HG03175 (cell line): Measurements from ENCODE around the gene NCS1.
"Not testable (repeated sequence)": the region's sequence is repeated elsewhere in the genome, so short reads cannot be mapped to it uniquely, and the experiment has no call there.

Source experiments
- ATAC-seq: cut with Tn5 transposase; IDR thresholded peaks from one replicate; pipeline ENCODE4 v1.9.1; 2021; ENCODE audit warnings: mild to moderate bottlenecking, moderate library complexity; ENCODE audit not compliant: unreplicated experiment

The NCS1 gene

DNA sequence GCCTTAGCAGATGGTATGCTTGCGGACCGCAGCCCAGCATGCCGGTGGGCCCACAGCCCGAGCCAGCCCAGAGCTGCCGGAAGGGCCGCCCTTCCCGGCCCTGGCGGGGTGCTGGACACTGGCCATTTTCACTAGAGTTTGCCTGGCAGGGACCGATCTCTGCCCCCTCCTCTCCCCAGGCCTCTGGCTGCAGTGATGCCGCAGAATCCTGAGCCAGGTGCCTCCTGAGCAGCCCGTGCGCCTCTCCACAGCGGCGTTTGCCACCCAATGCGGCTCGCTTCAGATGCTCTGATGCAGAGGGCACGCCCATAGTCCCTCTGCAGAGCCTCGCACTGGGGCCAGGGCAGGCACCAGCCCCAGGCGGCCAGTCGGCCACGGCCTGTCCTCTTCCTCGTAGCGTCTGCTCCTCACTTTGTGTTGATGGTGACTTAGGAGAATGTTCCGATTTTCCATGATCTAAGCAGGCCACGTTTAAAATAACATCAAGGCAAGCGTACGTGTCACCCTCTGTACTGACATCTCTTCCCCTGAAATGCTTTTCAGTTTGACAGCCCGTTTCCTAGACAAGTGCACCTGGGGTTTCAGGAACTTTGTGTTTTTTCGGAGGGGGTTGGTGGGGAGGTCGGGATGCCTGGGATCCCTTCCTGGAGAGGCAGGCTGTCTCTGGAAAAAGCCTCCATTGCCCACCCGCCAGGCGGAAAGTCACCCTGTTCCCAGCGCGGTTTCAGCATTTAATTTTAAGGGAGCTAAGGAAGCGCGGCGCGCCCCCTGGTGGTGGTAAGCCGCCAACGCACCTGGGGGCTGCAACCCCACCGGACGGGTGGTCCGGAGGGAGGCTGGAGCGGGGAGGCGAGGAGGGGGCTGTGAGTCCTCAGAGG lies 63.6 kb downstream of the NCS1 start:
- ATAC-seq, result no peak

DNA sequence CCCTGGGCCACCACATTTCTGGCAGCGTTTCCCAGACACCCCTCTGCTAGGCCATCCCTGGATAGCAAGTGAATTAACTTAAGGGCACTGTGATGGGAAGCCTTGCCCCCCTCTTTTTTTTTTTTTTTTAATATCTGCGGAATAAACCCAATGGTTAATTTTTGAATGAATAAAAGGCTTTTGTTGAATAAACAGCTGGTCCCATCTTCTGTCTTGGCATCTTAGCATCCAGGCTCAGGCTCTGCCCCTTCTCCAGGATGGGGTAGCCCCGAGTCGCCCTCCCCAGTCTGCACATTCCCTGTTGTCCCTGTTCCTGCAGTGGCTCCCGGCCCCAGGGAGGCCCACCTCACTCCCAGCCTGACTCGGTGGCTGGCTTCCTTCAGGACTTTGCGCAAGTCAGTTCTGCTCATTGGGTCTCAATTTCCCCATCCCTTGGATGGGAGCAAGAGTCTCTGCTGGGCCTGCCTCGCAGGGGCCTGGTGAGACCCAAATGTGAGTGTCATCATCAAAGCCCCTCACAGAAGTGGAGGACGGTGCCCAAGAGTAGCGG lies 64.3 kb downstream of the NCS1 start:
- ATAC-seq, result no peak

DNA sequence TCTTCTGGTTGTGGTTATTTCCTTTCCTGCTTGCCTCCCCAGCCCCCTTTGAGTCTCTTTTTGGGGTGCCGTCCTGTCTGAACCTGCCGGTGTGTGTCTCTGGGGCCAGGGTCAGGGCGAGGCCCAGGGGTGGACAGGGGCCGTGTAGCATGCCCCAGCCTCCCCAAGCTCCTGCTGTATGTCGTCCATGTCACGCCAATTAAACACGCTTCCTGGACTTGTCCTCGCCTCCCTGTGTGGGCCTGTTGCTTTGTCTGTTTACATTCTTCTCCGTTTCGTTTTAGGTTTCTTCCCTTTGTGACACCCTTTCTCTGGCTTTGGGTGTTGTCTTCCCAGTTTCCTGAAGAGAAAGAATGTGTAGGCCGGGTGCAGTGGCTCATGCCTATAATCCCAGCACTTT lies 64.9 kb downstream of the NCS1 start:
- no peak for ATAC-seq

DNA sequence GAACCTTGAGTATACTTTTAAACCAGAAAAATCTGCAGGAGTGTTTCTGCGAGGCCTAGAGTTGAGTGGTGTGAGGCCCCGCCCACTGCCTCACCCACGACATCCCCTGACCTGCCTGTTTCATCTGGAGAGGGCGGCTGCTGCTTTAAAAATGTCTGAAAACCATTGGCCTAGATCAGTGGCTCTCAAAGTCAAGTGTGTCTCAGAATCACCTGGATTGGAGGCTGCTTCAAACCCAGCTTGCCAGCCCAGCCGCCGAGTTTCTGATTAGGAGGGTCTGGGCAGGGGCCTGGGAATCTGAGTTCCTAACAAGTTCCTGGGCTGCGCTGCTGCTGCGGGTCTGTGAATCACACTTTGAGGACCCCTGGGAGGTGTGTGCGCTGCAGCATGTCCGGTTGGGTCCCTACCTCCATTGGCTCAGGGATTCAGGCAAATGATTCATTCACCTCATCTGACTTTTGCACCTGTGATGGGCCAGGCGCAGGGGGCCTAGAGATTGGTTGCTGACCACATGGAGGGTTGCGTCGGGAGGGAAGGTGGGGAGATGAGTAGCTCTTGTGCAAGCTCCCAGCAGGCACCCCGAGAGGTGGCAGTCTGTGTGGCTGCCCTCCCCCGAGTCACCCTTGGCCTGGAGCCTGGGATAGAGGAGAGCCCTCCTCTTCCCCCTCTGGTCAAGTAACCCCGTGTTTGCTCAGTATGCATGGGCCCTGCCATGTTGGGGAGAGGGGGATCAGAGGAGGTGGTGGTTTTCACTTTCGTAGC lies 65.7 kb downstream of the NCS1 start:
- no peak for ATAC-seq

DNA sequence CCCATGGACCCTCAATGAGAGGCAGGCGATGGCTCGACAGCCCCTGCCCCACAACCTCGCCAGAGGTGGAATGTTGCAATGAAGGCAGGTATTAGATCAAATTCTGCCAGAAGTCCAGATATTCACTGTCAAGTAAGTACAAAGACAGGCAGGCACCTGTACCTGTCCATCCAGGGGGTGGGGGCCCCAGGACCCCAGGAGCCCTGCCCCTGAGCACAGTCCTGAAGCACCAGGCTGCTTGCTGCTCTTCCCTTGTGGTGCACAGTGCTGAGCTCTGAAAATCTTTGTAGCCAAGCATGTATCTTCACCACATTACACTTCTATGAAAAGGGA lies 67.1 kb downstream of the NCS1 start:
- no peak for ATAC-seq

DNA sequence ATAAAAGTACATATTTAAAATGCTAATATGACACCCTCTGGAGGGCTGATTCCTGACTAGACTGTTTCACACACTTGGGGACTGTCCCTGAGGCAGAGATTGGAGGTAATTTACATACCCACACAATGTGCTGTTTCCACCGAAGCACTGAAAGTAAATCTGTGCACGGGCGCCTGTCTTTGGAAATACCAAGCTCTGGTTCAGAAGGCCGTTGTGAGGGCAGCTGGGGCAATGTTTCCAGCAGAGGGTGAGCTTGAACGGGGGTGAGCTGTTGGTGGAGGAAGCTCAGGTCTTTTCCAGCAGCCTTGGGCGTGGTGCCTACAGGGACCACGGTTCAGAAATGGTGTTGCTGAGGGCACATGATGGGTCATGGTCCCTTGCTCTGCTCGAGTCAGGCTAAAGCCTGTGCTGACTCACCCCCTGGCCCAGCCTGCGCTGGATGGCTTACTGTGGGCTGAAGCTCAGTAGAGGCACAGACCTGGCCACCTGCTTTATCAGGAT lies 67.6 kb downstream of the NCS1 start:
- peak; percentile 44 for ATAC-seq

DNA sequence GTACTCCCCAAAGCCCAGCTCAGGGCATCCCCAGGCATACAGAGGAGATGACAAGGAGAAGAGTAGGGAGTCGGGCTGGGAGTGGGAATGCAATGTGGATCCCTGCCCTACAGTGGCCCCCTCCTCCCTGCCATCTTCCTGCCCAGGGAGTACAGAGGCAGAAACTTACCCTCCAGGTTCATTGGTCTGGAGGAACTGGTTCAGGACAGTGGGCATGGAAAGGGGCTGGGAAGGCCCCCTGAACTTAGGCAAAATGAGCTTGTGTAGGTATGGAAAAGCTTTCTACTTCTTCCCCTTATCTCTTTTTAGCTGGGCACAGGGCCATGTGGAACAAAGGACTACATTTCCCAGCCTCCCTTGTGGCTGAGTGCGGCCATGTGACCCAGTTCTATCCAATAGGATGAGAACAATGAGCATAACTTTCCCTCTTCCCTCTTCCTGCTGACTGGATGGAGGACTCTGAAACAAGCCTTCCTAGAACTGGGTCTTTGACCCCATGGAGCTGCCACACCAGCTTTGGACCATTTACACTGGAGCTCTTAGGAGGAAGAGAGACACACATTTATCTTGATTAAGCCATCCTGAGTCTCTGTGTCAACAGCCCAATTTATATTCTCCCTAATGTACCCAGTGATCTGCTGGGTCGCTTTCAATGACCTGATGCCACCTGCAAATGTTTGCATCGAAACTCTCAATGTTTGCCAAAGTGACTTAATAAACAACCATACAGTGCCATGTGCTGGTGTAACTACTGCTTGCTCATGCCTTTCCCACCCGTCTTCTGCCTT lies 68.4 kb downstream of the NCS1 start:
- ATAC-seq, result no peak

DNA sequence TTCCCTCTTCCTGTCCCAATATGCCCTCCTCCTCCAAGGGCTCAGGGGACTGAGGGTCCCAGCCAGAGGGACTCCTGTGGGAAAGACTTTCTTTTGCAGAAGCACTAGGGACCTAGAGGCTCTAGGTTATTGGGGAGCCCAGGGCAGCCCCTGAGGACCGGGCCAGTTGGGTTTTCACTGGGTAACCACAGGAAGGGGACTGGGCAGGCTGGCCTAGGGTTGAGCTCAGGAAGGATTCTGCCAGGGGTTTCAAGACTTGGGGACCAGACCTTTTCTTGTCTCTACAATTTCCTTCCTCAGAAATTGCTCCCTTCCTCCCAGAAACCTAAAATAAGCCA lies 69.0 kb downstream of the NCS1 start:
- ATAC-seq, result no peak

DNA sequence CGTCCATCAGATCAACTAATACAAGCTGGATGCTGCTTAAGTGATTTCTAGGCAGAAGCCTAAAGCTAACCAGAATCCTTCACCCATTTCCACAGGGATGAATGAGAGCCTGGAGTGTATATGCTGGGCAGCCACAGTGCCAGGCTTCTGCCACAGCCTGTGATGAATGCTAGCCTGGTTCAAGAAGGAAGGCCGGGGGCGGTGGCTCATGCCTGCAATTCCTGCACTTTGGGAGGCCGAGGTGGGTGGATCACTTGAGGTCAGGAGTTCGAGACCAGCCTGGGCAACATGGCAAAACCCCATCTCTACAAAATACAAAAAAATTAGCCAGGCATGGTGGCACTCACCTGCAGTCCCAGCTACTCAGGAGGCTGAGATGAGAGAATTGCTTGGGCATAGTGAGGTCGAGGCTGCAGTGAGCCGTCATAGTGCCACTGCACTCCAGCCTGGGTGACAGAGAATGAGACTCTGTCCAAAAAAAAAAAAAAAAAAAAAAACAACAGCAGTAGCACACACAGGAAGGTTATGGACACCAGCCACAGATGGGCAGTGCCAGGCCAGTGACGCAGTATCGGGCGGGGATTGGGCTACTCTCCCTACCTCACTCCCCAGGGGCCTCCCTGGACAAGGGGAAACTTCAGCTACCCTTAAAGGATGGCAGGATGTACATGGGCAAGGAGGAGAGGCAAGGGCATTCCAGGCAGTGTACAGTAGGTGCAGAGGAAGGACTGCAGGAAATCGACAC lies 70.2 kb downstream of the NCS1 start:
- ATAC-seq, result no peak

DNA sequence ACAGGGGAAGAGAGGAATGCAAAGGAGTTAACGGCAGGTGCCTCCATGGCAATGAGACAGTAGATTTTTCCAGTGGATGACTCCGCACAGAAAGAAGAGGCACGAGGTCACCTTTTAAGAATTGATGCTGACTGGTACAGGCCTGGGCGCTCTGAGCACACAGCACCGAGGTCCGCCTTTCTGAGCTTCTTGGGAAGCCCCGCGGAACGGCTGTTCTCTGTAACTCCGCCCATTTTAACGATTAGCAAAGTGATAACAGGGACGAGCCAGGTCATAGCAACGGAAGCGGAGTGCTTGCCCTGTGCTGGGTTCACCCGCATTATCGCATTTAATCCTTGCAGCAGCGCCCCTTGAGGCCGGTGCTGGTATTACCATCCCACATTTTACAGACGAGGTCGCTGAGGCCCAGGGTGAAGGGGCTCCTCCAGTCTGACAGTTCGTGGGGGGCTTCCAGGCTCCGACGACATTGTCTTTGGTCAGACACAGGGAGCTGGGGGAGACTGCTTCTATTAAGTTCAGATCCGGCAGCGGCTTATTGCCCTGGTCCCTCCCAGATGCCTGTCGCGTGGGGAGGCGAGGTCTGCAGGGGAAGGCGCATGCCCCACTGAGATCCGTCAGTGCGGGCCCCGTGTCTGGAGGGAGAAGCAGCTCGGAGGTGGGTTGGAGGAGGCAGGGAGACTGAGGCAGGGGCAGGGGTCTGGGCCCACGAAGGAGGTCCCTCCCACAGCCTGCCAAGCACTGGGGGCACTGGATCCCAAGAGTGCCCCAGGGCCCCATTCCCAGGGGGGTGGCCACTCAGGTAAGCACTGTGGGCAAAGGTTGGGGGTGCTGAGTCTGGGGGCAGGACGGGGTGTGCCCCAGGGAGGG lies 71.0 kb downstream of the NCS1 start:
- ATAC-seq, result peak; percentile 70

DNA sequence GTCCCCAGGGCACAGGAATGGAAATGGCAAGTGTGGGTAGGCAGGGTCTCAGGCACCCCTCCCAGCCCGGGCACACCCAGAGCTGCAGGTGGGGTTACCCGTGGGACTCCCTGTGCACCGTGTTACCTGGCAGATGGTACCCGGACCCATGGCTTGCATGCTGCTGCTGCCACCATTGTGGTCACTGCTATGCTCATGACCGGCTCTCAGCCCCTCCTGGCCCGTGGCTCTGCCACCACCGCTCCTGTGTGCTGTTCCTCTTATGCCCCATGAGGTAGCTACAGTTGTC lies 71.6 kb downstream of the NCS1 start:
- no peak for ATAC-seq

DNA sequence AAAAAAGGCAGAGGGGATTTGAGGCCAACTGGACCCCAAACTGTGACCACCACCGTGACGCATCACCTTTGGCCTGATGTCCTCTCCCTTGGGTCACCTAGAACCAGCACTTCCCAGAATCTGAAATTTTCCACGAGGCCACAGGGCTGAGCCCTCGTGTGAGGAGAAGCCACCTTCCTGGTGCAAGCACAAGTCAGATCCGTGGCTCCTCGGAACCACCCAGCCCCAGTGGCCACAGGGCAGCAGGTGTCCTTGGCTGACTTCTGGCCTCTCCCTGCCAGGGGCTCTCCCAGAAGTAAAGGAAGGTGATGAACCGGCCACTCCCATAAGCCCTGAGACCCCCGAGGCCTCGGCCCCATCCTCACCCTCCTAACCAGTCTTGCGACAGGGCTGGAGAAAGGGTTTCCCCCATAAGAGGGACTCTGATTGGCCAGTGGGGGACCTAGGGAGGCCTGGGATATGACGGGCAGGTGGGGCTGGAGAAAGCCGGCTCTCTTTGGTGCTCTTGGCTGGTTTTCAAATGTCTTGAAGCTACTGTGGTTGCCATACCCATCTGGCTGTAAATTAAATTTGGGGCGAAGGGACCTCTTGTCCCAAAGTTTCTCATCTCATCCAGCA lies 72.5 kb downstream of the NCS1 start:
- no peak for ATAC-seq

DNA sequence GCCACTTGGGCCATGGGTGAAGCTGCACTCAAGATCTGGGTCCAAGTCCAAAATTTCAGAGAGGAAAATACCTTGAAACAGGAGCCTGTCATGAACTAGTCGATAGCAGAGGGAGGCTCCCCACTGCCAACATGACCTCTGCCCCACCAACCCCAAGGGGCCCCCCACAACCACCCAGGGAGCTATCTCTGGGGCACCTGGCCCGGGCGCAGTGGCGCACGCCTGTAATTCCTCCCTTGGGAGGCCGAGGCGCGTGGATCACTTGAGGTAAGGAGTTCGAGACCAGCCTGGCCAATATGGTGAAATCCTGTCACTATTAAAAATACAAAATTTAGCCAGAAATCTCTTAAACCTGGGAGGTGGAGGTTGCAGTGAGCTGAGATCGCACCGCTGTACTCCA lies 73.3 kb downstream of the NCS1 start:
- no peak for ATAC-seq

DNA sequence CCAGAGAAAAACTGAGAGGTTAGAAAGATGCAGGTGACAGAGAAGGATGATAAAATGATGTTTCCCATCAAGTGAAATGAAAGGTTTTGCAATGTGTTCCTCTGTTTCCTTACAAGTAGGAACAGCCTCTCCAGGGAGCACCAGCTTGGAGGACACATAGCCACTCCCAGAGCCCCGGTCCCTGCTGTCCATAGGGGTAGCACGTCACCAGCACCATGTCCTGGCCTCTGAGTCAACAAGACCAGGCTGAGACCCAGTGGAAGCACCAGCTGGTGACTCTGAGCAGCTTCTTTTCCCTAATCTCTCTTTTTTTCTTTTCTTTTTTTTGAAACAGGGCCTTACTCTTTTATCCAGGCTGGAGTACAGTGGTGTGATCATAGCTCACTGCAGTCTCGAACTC lies 73.9 kb downstream of the NCS1 start:
- no peak for ATAC-seq

DNA sequence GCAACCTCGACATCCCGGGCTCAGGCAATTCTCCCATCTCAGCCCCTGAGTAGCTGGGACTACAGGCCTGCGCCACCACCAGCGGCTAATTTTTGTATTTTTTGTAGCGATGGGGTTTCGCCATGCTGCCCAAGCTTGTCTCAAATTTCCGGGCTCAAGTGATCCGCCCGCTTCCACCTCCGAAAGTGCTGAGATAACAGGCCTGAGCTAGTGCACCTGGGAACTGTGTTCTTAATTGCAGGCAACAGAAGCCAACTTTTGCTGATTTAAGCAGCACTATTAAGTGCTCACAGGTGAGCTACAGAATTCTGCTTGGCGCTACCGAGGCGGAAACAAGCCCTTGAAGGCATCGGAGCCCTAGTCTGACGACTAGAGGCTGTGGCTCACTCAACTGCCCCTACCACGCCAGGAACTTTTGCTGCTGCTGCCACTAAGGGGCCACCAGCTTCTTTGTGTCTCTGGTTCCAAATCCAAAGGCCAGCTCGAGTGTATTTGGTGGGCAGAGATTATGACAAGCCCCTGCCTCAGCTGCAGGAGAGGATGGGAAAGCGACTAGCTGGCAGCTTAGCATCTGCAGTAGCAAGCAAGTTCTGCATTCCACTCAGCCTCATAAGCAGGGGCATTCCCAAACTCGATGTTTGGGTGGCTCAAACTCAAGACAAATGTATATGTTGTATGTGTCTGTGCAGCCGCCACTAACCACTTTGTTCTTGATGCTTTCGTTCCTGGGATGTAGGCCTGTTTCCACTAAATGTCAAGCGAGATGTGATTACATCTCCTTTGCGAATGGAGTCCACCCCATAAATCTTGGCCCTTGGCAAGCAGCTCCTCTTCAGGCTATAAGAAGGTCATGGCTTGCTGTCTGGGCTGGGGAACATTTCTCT lies 82.8 kb downstream of the NCS1 start:
- ATAC-seq, result no peak

DNA sequence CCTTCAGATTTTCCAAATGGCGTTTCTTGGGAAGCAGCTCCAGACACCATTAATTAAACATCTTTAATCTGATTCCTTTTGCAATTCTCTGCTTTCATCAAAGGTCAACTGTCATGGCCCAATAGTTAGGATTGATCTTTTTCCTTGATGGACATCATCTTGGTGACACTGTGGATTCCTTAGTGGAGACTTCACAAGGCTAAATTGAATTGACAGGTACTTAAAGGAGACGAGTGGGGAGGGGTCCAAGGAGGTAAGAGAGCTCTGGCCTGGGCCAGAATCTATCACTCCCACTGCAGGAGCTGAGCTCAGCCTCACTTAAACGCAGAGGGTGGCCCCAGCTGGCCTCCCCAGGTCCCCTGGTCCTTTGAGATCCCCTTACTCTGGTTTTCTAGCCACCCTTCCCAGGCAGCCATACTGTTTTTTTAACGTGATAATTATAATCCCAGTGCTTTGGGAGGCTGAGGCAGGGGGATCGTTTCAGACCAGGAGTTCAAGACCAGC lies 83.5 kb downstream of the NCS1 start:
- ATAC-seq, result no peak

DNA sequence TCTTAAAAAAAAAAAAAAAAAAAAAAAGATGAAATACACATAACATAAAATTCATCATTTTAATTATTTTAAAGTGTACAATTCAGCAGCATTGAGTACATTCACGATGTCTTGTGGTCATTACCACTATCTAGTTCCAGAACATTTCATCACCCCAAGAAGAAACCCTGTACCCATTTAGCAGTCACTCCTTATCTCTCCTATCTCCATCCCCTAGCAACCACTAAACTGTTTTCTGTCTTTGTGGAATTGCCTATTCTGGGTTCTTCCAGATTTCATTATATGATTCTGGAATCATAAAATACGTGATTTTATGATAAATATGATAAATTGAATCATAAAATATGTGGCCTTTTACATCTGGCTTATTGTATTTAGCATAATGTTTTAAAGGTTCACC lies 84.4 kb downstream of the NCS1 start:
- no peak for ATAC-seq

DNA sequence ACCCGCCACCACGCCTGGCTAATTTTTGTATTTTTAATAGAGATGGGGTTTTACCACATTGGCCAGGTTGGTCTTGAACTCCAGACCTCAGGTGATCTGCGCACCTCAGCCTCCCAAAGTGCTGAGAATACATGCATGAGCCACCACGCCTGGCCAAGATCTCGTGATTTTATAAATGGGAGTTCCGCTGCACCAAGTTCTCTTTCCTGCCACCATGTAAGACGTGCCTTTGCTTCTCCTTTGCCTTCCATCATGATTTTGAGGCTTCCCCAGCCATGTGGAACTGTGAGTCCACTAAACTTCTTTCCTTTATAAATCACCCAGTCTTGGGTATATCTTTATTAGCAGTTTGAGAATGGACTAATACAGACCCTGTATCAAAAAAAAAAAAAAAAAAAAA lies 85.9 kb downstream of the NCS1 start:
- ATAC-seq, result not testable (repeated sequence)
